Measurements from ENCODE around the gene GTPBP4.

GRCh38 chr10:1048732-1049424, 60.6 kb downstream of the GTPBP4 start, which contains the start of gene IDI1:
- TF ChIP-seq, protein P1, sequence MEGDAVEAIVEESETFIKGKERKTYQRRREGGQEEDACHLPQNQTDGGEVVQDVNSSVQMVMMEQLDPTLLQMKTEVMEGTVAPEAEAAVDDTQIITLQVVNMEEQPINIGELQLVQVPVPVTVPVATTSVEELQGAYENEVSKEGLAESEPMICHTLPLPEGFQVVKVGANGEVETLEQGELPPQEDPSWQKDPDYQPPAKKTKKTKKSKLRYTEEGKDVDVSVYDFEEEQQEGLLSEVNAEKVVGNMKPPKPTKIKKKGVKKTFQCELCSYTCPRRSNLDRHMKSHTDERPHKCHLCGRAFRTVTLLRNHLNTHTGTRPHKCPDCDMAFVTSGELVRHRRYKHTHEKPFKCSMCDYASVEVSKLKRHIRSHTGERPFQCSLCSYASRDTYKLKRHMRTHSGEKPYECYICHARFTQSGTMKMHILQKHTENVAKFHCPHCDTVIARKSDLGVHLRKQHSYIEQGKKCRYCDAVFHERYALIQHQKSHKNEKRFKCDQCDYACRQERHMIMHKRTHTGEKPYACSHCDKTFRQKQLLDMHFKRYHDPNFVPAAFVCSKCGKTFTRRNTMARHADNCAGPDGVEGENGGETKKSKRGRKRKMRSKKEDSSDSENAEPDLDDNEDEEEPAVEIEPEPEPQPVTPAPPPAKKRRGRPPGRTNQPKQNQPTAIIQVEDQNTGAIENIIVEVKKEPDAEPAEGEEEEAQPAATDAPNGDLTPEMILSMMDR (conservative IDR thresholded peaks at IDR 0.05; ENCODE audit: low read depth, low read length) = no peak
- no peak for TF ChIP-seq EZH2 (IDR thresholded peaks at IDR 0.05; ENCODE audit: borderline replicate concordance, low read depth, low read length, poor library complexity, severe bottlenecking)
